ENCODE data around the gene NTNG2.

DNA sequence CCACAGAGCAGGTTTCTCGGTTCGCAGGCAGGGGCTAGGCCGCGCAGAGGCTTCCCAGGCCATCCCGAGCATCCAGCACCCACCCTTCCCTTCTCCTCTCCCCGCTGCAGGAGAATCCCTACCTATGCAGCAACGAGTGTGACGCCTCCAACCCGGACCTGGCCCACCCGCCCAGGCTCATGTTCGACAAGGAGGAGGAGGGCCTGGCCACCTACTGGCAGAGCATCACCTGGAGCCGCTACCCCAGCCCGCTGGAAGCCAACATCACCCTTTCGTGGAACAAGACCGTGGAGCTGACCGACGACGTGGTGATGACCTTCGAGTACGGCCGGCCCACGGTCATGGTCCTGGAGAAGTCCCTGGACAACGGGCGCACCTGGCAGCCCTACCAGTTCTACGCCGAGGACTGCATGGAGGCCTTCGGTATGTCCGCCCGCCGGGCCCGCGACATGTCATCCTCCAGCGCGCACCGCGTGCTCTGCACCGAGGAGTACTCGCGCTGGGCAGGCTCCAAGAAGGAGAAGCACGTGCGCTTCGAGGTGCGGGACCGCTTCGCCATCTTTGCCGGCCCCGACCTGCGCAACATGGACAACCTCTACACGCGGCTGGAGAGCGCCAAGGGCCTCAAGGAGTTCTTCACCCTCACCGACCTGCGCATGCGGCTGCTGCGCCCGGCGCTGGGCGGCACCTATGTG lies 36.1 kb downstream of the NTNG2 start:
- no peak for TF ChIP-seq ZFP30 (CRISPR knock-in tag; IDR thresholded peaks at IDR 0.05)
- TF ChIP-seq TCF4 (CRISPR knock-in tag; IDR thresholded peaks at IDR 0.05; ENCODE audit: borderline replicate concordance), result no peak
- TF ChIP-seq ARNTL (CRISPR knock-in tag; IDR thresholded peaks at IDR 0.05; ENCODE audit: borderline replicate concordance, low read depth), result no peak
- TF ChIP-seq, protein P1, sequence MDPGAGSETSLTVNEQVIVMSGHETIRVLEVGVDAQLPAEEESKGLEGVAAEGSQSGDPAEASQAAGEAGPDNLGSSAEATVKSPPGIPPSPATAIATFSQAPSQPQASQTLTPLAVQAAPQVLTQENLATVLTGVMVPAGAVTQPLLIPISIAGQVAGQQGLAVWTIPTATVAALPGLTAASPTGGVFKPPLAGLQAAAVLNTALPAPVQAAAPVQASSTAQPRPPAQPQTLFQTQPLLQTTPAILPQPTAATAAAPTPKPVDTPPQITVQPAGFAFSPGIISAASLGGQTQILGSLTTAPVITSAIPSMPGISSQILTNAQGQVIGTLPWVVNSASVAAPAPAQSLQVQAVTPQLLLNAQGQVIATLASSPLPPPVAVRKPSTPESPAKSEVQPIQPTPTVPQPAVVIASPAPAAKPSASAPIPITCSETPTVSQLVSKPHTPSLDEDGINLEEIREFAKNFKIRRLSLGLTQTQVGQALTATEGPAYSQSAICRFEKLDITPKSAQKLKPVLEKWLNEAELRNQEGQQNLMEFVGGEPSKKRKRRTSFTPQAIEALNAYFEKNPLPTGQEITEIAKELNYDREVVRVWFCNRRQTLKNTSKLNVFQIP (CRISPR knock-in tag; IDR thresholded peaks at IDR 0.05; ENCODE audit: borderline replicate concordance, low read depth), result no peak
- TF ChIP-seq ZNF8 (CRISPR knock-in tag; IDR thresholded peaks at IDR 0.05), result no peak
- TF ChIP-seq, protein P2, sequence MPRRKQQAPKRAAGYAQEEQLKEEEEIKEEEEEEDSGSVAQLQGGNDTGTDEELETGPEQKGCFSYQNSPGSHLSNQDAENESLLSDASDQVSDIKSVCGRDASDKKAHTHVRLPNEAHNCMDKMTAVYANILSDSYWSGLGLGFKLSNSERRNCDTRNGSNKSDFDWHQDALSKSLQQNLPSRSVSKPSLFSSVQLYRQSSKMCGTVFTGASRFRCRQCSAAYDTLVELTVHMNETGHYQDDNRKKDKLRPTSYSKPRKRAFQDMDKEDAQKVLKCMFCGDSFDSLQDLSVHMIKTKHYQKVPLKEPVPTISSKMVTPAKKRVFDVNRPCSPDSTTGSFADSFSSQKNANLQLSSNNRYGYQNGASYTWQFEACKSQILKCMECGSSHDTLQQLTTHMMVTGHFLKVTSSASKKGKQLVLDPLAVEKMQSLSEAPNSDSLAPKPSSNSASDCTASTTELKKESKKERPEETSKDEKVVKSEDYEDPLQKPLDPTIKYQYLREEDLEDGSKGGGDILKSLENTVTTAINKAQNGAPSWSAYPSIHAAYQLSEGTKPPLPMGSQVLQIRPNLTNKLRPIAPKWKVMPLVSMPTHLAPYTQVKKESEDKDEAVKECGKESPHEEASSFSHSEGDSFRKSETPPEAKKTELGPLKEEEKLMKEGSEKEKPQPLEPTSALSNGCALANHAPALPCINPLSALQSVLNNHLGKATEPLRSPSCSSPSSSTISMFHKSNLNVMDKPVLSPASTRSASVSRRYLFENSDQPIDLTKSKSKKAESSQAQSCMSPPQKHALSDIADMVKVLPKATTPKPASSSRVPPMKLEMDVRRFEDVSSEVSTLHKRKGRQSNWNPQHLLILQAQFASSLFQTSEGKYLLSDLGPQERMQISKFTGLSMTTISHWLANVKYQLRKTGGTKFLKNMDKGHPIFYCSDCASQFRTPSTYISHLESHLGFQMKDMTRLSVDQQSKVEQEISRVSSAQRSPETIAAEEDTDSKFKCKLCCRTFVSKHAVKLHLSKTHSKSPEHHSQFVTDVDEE (CRISPR knock-in tag; IDR thresholded peaks at IDR 0.05), result no peak
- TF ChIP-seq, protein P3, sequence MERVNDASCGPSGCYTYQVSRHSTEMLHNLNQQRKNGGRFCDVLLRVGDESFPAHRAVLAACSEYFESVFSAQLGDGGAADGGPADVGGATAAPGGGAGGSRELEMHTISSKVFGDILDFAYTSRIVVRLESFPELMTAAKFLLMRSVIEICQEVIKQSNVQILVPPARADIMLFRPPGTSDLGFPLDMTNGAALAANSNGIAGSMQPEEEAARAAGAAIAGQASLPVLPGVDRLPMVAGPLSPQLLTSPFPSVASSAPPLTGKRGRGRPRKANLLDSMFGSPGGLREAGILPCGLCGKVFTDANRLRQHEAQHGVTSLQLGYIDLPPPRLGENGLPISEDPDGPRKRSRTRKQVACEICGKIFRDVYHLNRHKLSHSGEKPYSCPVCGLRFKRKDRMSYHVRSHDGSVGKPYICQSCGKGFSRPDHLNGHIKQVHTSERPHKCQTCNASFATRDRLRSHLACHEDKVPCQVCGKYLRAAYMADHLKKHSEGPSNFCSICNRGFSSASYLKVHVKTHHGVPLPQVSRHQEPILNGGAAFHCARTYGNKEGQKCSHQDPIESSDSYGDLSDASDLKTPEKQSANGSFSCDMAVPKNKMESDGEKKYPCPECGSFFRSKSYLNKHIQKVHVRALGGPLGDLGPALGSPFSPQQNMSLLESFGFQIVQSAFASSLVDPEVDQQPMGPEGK (CRISPR knock-in tag; IDR thresholded peaks at IDR 0.05; ENCODE audit: borderline replicate concordance), result no peak
- no peak for TF ChIP-seq ZFP3 (CRISPR knock-in tag; IDR thresholded peaks at IDR 0.05)
